GM12872 (cell line): ENCODE measurements around the gene CNKSR2.

Experiments used
- TF ChIP-seq, protein P1 (sequence below): IDR thresholded peaks from 3 replicates; pipeline ENCODE4 v1.5.1; 2011; ENCODE audit warnings: low read depth, mild to moderate bottlenecking, low read length, moderate library complexity; ENCODE audit not compliant: insufficient read depth

The CNKSR2 gene

DNA sequence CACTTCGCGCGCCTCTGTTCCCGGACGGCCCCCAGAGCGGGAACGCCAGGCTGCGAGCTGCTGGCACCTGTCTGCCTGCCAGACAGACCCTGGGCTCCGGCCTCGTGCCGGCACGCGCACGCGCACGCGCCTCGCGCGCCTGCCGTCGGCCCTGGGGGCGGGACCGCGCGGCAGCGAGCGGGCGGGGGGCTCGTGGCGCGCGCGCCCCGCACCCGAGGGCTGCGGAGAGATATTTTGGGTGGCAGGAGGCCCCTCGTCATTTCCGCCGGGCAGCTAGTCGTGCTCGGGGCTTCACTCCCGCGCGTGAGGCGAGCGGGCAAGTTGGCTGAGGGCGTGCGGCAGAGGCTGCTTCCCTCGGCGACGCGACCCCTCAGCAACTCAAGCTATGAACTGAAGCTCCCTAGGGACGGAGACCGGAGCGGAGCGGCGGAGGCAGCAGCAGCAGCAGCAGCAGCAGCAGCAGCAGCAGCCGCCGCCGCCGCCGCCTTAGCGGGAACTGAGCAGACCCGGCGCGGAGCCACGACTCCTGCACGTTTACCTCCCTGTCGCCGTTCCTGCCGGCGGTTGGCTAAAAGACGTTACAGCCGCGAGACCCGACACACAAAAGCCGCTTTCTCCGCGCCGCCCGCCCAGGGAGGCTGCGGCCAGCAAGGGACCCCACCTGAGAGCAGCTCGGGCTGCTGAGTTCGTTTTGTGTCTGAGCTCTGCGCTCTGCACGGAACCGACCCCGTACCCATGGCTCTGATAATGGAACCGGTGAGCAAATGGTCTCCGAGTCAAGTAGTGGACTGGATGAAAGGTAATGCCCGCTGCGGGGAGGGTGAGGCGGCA lies at the start of gene CNKSR2:
Gene CNKSR2 (plus strand): TSS at position 256 of the 831 bp plus-strand sequence. CDS start 480 bp downstream, at position 736.
- TF ChIP-seq, protein P1, sequence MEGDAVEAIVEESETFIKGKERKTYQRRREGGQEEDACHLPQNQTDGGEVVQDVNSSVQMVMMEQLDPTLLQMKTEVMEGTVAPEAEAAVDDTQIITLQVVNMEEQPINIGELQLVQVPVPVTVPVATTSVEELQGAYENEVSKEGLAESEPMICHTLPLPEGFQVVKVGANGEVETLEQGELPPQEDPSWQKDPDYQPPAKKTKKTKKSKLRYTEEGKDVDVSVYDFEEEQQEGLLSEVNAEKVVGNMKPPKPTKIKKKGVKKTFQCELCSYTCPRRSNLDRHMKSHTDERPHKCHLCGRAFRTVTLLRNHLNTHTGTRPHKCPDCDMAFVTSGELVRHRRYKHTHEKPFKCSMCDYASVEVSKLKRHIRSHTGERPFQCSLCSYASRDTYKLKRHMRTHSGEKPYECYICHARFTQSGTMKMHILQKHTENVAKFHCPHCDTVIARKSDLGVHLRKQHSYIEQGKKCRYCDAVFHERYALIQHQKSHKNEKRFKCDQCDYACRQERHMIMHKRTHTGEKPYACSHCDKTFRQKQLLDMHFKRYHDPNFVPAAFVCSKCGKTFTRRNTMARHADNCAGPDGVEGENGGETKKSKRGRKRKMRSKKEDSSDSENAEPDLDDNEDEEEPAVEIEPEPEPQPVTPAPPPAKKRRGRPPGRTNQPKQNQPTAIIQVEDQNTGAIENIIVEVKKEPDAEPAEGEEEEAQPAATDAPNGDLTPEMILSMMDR, result no peak

GRCh38 chrX:21354725-21355124 lies 19.5 kb upstream of the CNKSR2 start:
- TF ChIP-seq, protein P1, result no peak

GRCh38 chrX:21355831-21356230 lies 18.4 kb upstream of the CNKSR2 start:
- TF ChIP-seq, protein P1, result no peak

DNA sequence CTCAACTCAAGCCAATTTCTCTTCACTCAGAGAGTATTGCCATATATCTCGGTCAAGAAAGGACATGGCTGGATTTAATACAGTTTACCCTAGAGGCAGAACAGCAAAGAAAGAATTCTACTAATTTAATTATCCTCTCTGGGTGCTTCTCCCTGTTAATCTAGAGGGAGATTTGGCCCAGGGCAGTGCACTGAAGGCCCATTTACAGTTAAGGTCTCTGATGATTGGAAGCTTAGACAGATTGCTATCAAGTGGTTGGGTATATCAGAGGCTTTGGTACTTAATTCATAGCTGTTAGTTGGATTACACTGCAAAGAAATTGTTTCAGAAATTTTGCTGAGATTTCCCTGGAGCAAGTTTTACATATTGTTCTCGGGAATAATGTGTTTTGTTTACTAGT lies 4.6 kb upstream of the CNKSR2 start:
- TF ChIP-seq, protein P1, result no peak

- TF ChIP-seq, protein P1, result no peak
These were observed 1.2 kb upstream of the CNKSR2 start for GRCh38 chrX:21373001-21373400.

- TF ChIP-seq, protein P1, result no peak
These were observed 518 bp upstream of the CNKSR2 start for GRCh38 chrX:21373637-21374162.

DNA sequence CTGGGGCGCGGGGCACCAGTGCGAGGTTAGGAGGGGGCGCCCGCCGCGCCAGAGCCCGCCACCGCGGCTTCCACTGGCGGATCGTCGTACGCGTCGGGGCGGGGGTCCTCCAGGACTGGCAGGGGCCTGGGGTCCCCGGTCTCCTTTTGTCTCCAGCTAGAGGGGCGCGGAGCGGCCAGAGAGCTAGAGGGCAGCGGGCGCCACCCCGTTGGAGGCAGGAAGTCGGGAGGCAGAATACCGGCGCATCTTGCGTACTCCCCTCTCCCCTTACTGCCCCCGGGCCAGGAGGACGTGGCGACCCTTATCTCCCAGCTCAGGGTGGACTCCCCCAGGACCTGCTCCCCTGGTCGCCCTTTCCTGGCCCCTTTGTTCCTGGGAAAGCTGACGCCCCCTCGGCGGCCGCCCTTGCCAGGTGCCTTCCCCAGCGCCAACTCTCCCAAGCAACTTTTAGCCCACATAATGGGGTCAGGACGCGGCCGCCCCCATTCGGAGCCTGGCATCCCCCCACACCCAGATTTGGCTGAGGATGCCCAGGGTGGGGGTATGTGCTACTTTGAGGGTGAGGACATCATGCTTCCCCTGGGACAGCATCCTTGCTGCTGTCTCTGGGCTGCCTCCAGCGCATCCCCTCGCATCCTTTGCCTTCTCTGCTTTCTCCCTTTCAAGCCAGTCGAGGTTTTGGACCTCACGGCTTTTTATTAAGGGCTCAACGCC lies 933 bp downstream of the CNKSR2 start:
- TF ChIP-seq, protein P1, result no peak
